Kidney (tissue), 14 donors: ENCODE results near the gene TMEM200A. TPM values are rescaled to one million over a fixed set of nuclear protein-coding genes. Genes with fewer than 3 reads are reported as not detected.

Experiments used
- DNase-seq, 5 donors: peaks; one replicate each; pipeline ENCODE4 v3.0.0-alpha.2; 2013 to 2020
- FAIRE-seq: peaks from 2 replicates; lab custom pipeline; 2012; peaks lifted over from hg19 to GRCh38; lab: Jason Lieb, UNC
- H3K27ac ChIP-seq, 2 donors: one replicate each; pipeline ENCODE4 v1.7.0; 2013; ENCODE audit warnings: low read depth in 2 of 2, low read length in 2 of 2, inconsistent platforms in 1 of 2
- H3K27me3 ChIP-seq: one replicate; pipeline ENCODE4 v1.7.1; 2013; ENCODE audit warnings: low read length, inconsistent platforms; ENCODE audit not compliant: control insufficient read depth, insufficient read depth
- H3K36me3 ChIP-seq, 3 donors: one replicate each; pipeline versions ENCODE4 v1.7.0 to v1.7.1; 2013; ENCODE audit warnings: low read length in 3 of 3, control low read depth in 1 of 3, inconsistent platforms in 1 of 3; ENCODE audit not compliant: insufficient read depth in 3 of 3, control insufficient read depth in 2 of 3
- H3K4me1 ChIP-seq, 3 donors: one replicate each; pipeline versions ENCODE4 v1.7.0 to v1.7.1; 2013; ENCODE audit warnings: low read length in 3 of 3, inconsistent platforms in 1 of 3, low read depth in 1 of 3; ENCODE audit not compliant: control insufficient read depth in 2 of 3, insufficient read depth in 2 of 3
- H3K4me3 ChIP-seq, 3 donors: one replicate each; pipeline versions ENCODE4 v1.7.0 to v1.8.1; 2013; ENCODE audit warnings: low read length in 3 of 3, control low read depth in 1 of 3, inconsistent platforms in 1 of 3
- H3K9ac ChIP-seq, 3 donors: one replicate each; pipeline versions ENCODE4 v1.7.0 to v1.7.1; 2013; ENCODE audit warnings: low read length in 3 of 3, control low read depth in 1 of 3, inconsistent platforms in 1 of 3
- H3K9me3 ChIP-seq, 3 donors: one replicate each; pipeline versions ENCODE4 v1.7.0 to v1.7.1; 2013; ENCODE audit warnings: low read length in 3 of 3, control low read depth in 1 of 3, inconsistent platforms in 1 of 3; ENCODE audit not compliant: control insufficient read depth in 2 of 3, insufficient read depth in 1 of 3
- CTCF ChIP-seq: IDR thresholded peaks from 3 replicates; pipeline ENCODE4 v1.5.1; 2012; ENCODE audit warnings: mild to moderate bottlenecking, moderate library complexity, borderline replicate concordance; ENCODE audit not compliant: insufficient read depth; ENCODE audit errors: extremely low read depth
- intact Hi-C: fragments of 100-400 bp; cut with DNase I; formaldehyde crosslinking; loops from one replicate; pipeline ENCODE4 v1.11.1; 2022
- polyA plus RNA-seq: library from polyadenylated mRNA; stranded (reverse); fragments of 350-450 nt; fragmentation: Illumina TruSeq; extraction: RNeasy Lipid Tissue Mini Kit (QIAGEN cat#74804); gene quantifications from one replicate; pipeline ENCODE4 v1.2.3, GENCODE V29; 2014; ENCODE audit warnings: low read depth, low replicate concordance; ENCODE audit not compliant: insufficient read depth
- total RNA-seq: library from RNA; stranded (reverse); fragmentation: NEBNext Ultra II Directional; extraction: Animal tissue kit (Norgen Biotek cat#: 25700); gene quantifications from one replicate; pipeline ENCODE4 v1.2.1, GENCODE V29; 2021
- donor health status: control.
- donor health status: control.
- donor health status: control.
- donor health status: control.
- donor health status: control.
- donor health status: DM: yes; HTN: yes; CAD: no.
- donor health status: Normal renal cell carcinoma (clear cell type).

Gene TMEM200A
- total and polyA plus RNA-seq, 2 donors from 2014 or later, result 7.7 to 17.9 TPM

- peaks cover 0 to 14% (median 0%) of the 10 kb centered on the region in 3 donors for H3K4me1 ChIP-seq
- FAIRE-seq (no peak), DNase-seq (peak in 1 of 5 donors; percentile 10)
- no peaks in the 10 kb centered on the region for H3K27me3 ChIP-seq
- H3K27ac ChIP-seq, result no peak overlapping the region
- H3K36me3 ChIP-seq, result no peaks in the 10 kb centered on the region
- H3K4me3 ChIP-seq, result no peak overlapping the region
- no peaks in the 10 kb centered on the region for H3K9me3 ChIP-seq
- TF ChIP-seq CTCF, result no peak
- H3K9ac ChIP-seq, result no peak overlapping the region
- intact Hi-C loops, result no loop called here
These were observed 12.1 kb downstream of the TMEM200A start for GRCh38 chr6:130377915-130378314.

GRCh38 chr6:130379223-130379622 is 13.4 kb downstream of the TMEM200A start:
- no peaks in the 10 kb centered on the region for H3K36me3 ChIP-seq
- no peak for FAIRE-seq
- no peak for TF ChIP-seq CTCF

GRCh38 chr6:130381012-130381411 is 15.2 kb downstream of the TMEM200A start:
- intact Hi-C loops, result no loop called here
- Histone ChIP-seq H3K36me3 (no peaks in the 10 kb centered on the region), H3K4me1 (peaks cover 0 to 5% (median 0%) of the 10 kb centered on the region in 3 donors), H3K27ac (no peak overlapping the region), H3K27me3 (no peaks in the 10 kb centered on the region), H3K9me3 (no peaks in the 10 kb centered on the region), H3K4me3 (no peak overlapping the region), H3K9ac (no peak overlapping the region)
- DNase-seq (no peak), FAIRE-seq (no peak)
- no peak for TF ChIP-seq CTCF

More at GRCh38 chr6:130379223-130379622, 13.4 kb downstream of the TMEM200A start:
- H3K4me1 ChIP-seq, result peaks cover 0 to 7% (median 0%) of the 10 kb centered on the region in 3 donors
- no peak overlapping the region for H3K4me3 ChIP-seq
- no peaks in the 10 kb centered on the region for H3K9me3 ChIP-seq
- no peak overlapping the region for H3K9ac ChIP-seq
- no peak overlapping the region for H3K27ac ChIP-seq
- intact Hi-C loops, result no loop called here
- H3K27me3 ChIP-seq, result no peaks in the 10 kb centered on the region
- no peak for DNase-seq
